Hepatocyte (in vitro differentiated cells): ENCODE measurements around the gene LPP. TPM values are rescaled to one million over a fixed set of nuclear protein-coding genes. Genes with fewer than 3 reads are reported as not detected.

ENCODE experiments used
- DNase-seq: peaks from one replicate; pipeline ENCODE4 v3.0.0-alpha.2; 2016; ENCODE audit warnings: low spot score
- H2AFZ ChIP-seq: fragments of 200-600 bp; sonication (generic); 2 replicates; pipeline ENCODE4 v1.6.0; 2016; ENCODE audit warnings: antibody characterized with exemption, mild to moderate bottlenecking
- H3K27ac ChIP-seq: fragments of 200-600 bp; sonication (generic); 2 replicates; pipeline ENCODE4 v1.5.1; 2016; ENCODE audit warnings: mild to moderate bottlenecking
- H3K27me3 ChIP-seq: fragments of 200-600 bp; sonication (generic); 2 replicates; pipeline ENCODE4 v1.6.1; 2016
- H3K36me3 ChIP-seq: fragments of 200-600 bp; sonication (generic); replicated peaks from 2 replicates; pipeline ENCODE4 v1.5.1; 2016; ENCODE audit warnings: low read depth; ENCODE audit not compliant: insufficient read depth
- H3K4me1 ChIP-seq: fragments of 200-600 bp; sonication (generic); 2 replicates; pipeline ENCODE4 v1.5.1; 2016; ENCODE audit warnings: mild to moderate bottlenecking, moderate library complexity; ENCODE audit not compliant: insufficient read depth
- H3K4me2 ChIP-seq: fragments of 200-600 bp; sonication (generic); 2 replicates; pipeline ENCODE4 v1.6.0; 2016
- H3K4me3 ChIP-seq: fragments of 200-600 bp; sonication (generic); 2 replicates; pipeline ENCODE4 v1.5.1; 2016; ENCODE audit warnings: mild to moderate bottlenecking
- H3K79me2 ChIP-seq: fragments of 200-600 bp; sonication (generic); 2 replicates; pipeline ENCODE4 v1.6.0; 2017; ENCODE audit warnings: mild to moderate bottlenecking
- H3K9me2 ChIP-seq: fragments of 200-600 bp; sonication (generic); replicated peaks from 2 replicates; pipeline ENCODE4 v1.6.0; 2017; ENCODE audit warnings: mild to moderate bottlenecking; ENCODE audit not compliant: insufficient read depth
- H3K9me3 ChIP-seq: fragments of 200-600 bp; sonication (generic); 2 replicates; pipeline ENCODE4 v1.5.1; 2016; ENCODE audit warnings: low read depth, mild to moderate bottlenecking
- H4K20me1 ChIP-seq: fragments of 200-600 bp; sonication (generic); 2 replicates; pipeline ENCODE4 v1.6.0; 2016; ENCODE audit warnings: mild to moderate bottlenecking; ENCODE audit not compliant: insufficient read depth, poor library complexity, severe bottlenecking
- CTCF ChIP-seq: fragments of 200-600 bp; sonication (generic); IDR thresholded peaks from 2 replicates; pipeline ENCODE4 v1.5.1; 2016; ENCODE audit warnings: antibody characterized with exemption, mild to moderate bottlenecking; ENCODE audit not compliant: poor library complexity
- EZH2 ChIP-seq: fragments of 200-600 bp; sonication (generic); IDR thresholded peaks from 2 replicates; pipeline ENCODE4 v1.6.1; 2016; ENCODE audit warnings: antibody characterized with exemption, mild to moderate bottlenecking, borderline replicate concordance
- EZH2phosphoT487 ChIP-seq: fragments of 200-600 bp; sonication (generic); IDR thresholded peaks from one replicate; pipeline ENCODE4 v1.6.1; 2018; ENCODE audit warnings: antibody characterized with exemption, mild to moderate bottlenecking, low read depth, moderate library complexity; ENCODE audit not compliant: unreplicated experiment, severe bottlenecking
- WGBS: methylation state at CpG from one replicate; pipeline ENCODE4 v1.1.6; 2016; ENCODE audit warnings: low lambda C conversion rate; ENCODE audit errors: missing lambda C conversion rate; 5-methylcytosine and 5-hydroxymethylcytosine counted together
- polyA plus RNA-seq: library from polyadenylated mRNA; unstranded; fragments of >200 nt; fragmentation: Nextera tagmentation; extraction: Ambion mirVana; gene quantifications from 2 replicates; pipeline ENCODE4 v1.2.1, GENCODE V29; 2016
- total RNA-seq: library from RNA; depleted of rRNA; stranded (reverse); fragments of >200 nt; gene quantifications from 2 replicates; pipeline ENCODE4 v1.2.3, GENCODE V29; 2014

Gene LPP
- total and polyA plus RNA-seq, 2 experiments from 2014 or later = 53.2 to 73.8 TPM

GRCh38 chr3:188692700-188693099 is 538.7 kb downstream of the LPP start:
- no peak overlapping the region for H3K4me3 ChIP-seq
- H3K9me3 ChIP-seq = no peaks in the 10 kb centered on the region
- H3K9me2 ChIP-seq = no peaks in the 10 kb centered on the region
- no peaks in the 10 kb centered on the region for H3K27me3 ChIP-seq
- 100% methylated on average over 2 of the region's 2 CpGs for WGBS
- no peak overlapping the region for H2AFZ ChIP-seq
- H4K20me1 ChIP-seq = no peaks in the 10 kb centered on the region
- no peak overlapping the region for H3K4me2 ChIP-seq
- H3K79me2 ChIP-seq = peaks cover 28% of the 10 kb centered on the region
- peaks cover 19% of the 10 kb centered on the region for H3K4me1 ChIP-seq
- no peak for TF ChIP-seq EZH2
- TF ChIP-seq EZH2phosphoT487 = no peak
- TF ChIP-seq CTCF = no peak
- no peak overlapping the region for H3K27ac ChIP-seq
- no peaks in the 10 kb centered on the region for H3K36me3 ChIP-seq
- no peak for DNase-seq

- no peak for DNase-seq
- Histone ChIP-seq H4K20me1 (no peaks in the 10 kb centered on the region), H3K9me3 (no peaks in the 10 kb centered on the region), H2AFZ (no peak overlapping the region), H3K27ac (no peak overlapping the region), H3K4me3 (no peak overlapping the region), H3K4me1 (peaks cover 19% of the 10 kb centered on the region), H3K79me2 (peaks cover 23% of the 10 kb centered on the region), H3K4me2 (no peak overlapping the region), H3K36me3 (no peaks in the 10 kb centered on the region), H3K27me3 (no peaks in the 10 kb centered on the region), H3K9me2 (no peaks in the 10 kb centered on the region)
- TF ChIP-seq EZH2 (no peak), EZH2phosphoT487 (no peak), CTCF (no peak)
- WGBS = 90% methylated on average over 7 of the region's 7 CpGs
Observed at GRCh38 chr3:188693435-188693834, 539.5 kb downstream of the LPP start.

- no peak overlapping the region for H2AFZ ChIP-seq
- no peaks in the 10 kb centered on the region for H3K9me3 ChIP-seq
- H4K20me1 ChIP-seq = no peaks in the 10 kb centered on the region
- H3K4me1 ChIP-seq = peaks cover 6% of the 10 kb centered on the region
- 98% methylated on average over 5 of the region's 5 CpGs for WGBS
- no peak for TF ChIP-seq EZH2
- TF ChIP-seq EZH2phosphoT487 = no peak
- TF ChIP-seq CTCF = no peak
- DNase-seq = no peak
- H3K4me3 ChIP-seq = no peak overlapping the region
- no peak overlapping the region for H3K27ac ChIP-seq
- H3K4me2 ChIP-seq = no peak overlapping the region
- H3K9me2 ChIP-seq = no peaks in the 10 kb centered on the region
- H3K79me2 ChIP-seq = peaks cover 30% of the 10 kb centered on the region
- H3K36me3 ChIP-seq = no peaks in the 10 kb centered on the region
- no peaks in the 10 kb centered on the region for H3K27me3 ChIP-seq
Observed at GRCh38 chr3:188695241-188695640, 541.3 kb downstream of the LPP start.

GRCh38 chr3:188697127-188697526 is 543.2 kb downstream of the LPP start:
- Histone ChIP-seq H3K4me2 (no peak overlapping the region), H3K9me2 (no peaks in the 10 kb centered on the region)
- 80% methylated on average over 7 of the region's 7 CpGs for WGBS

More at GRCh38 chr3:188697127-188697526, 543.2 kb downstream of the LPP start:
- Histone ChIP-seq H3K4me1 (no peaks in the 10 kb centered on the region), H3K27me3 (no peaks in the 10 kb centered on the region), H3K36me3 (no peaks in the 10 kb centered on the region), H3K4me3 (no peak overlapping the region), H3K27ac (no peak overlapping the region), H2AFZ (no peak overlapping the region), H4K20me1 (no peaks in the 10 kb centered on the region), H3K9me3 (no peaks in the 10 kb centered on the region), H3K79me2 (peaks cover 35% of the 10 kb centered on the region)
- DNase-seq = no peak
- TF ChIP-seq EZH2 (no peak), EZH2phosphoT487 (no peak), CTCF (no peak)
